NCI-H2171 (cell line): ENCODE data around the gene ATP4B.

Source experiments
- DNase-seq: peaks from one replicate; lab custom pipeline; 2025; lab: John Stamatoyannopoulos, UW

Gene ATP4B

GRCh38 chr13:113605866-113606438 is 52.0 kb downstream of the ATP4B start:
- DNase-seq, result no peak

- no peak for DNase-seq
Measured at GRCh38 chr13:113605461-113605860, 52.5 kb downstream of the ATP4B start.

GRCh38 chr13:113604186-113604585 is 53.8 kb downstream of the ATP4B start:
- DNase-seq, result no peak

DNA sequence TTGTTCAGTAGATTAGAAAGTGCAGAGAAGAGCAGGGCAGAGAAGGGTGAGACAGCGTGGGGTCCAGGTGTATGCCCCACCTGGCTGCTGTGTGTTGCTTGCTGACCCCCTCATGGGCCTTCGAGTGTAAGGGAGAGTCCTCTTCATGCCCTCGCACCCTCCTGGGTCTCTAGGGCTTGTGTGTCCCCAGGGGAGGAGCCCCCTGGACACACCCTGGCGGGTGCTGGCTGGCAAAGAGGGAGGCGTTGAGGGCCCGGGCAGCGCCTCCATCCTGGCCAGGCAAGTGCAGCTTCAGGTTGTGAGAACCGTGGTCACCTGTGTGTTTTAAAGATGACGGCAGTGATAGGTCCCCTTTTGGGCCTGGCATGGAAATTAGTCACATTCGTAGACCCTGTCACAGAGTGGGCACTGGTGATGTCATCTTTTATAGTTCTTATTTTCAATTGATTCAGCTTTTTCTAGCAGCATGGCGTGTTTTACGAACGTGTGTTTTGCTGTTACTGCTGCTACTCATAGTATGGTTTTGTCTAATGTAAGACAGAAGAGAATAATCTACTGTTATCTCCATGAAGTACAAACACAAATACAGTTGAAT is 54.8 kb downstream of the ATP4B start:
- no peak for DNase-seq

DNA sequence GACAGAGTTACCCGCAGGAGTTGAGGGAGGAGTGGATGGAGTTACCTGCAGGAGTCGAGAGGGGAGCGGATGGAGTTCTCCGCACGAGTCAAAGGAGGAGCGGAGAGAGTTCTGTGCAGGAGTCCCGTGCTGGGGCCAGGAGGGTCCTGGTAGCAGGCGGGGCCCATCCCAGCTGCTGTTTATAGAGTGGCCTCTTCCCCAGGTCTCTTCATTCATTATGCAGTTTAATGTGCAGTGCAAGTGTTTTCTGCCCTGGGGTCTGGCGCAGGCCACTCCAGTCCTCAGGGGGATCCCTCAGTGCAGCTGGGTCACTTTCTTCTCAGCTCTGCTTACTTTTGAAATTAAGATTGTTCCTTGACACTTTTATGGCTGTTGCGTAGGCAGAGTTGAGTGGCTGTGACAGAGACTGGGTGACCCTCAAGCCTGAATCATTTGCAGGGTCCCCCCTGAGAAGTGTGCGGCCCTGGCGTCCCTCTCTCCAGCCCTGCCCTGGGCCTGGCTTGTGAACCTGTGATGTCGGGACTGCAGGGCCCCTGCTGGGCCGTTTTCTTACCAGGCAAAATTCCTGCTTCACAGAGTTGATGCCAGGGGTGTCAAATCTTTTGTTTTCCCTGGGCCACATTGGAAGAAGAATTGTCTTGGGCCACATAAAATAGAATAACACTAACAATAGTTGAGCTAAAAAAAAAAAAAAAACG is 55.6 kb downstream of the ATP4B start:
- no peak for DNase-seq

DNA sequence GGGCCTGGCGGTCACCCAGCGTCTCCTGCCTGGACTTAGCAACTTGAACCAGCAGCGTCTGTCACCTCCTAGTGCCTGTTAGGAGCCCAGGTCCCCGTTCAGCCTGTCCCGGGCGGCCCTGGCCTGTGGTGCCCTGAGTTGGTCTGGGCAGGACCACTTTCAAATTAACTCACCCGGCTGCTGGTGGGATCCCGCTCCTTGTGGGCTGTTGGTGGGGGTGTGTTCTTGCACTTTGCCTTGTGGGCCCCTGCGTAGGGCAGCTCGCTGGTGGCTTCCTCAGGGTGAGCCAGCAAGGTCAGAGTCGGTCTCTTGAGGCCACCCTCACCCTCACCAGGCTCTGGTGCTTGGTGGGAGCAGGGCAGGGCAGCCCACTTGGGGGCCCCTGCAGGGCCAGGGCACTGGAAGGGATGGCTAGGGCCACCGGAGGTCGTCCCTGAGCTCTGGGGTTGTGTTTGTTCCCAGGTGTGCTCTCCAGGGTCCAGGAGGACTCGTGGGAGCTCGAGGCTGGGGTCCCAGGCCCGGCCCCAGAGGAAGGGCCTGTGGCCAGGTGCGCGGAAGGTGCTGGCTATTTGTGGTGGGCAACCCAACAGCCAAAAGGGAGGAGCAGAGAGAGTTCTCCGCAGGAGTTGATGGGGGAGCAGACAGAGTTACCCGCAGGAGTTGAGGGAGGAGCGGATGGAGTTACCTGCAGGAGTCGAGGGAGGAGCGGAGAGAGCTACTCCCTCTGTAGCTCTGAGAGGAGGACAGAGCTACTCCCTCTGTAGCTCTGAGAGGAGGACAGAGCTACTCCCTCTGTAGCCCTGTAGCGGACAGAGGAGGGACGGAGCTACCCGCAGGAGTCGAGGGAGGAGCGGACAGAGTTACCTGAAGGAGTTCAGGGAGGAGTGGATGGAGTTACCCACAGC is 56.6 kb downstream of the ATP4B start:
- no peak for DNase-seq

- no peak for DNase-seq
Measured at GRCh38 chr13:113599391-113599790, 58.6 kb downstream of the ATP4B start.
